ENCODE data around the gene IRAK2.

IRAK2 gene

DNA sequence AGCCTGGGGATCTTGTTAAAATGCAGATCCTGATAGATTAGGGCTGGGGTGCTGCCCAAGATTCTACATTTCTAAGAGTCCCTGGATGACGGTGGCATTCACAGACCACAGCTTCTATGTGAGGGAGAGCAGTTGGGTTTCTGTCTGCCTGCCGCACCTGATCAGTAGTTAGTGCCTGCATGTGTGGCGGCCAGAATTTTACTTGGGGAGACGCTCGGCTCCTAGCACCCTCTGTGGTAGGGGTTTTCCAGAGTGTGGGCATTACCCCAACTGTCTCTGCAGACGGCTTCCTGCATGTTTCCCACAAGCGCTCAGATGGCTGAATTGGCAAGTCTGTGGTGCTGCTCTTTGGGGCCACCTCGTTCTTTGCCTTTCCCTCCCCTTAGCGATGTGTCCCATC lies 119.8 kb downstream of the IRAK2 start:
- DNase-seq (ENCODE audit: low read depth) = peak; percentile 18

DNA sequence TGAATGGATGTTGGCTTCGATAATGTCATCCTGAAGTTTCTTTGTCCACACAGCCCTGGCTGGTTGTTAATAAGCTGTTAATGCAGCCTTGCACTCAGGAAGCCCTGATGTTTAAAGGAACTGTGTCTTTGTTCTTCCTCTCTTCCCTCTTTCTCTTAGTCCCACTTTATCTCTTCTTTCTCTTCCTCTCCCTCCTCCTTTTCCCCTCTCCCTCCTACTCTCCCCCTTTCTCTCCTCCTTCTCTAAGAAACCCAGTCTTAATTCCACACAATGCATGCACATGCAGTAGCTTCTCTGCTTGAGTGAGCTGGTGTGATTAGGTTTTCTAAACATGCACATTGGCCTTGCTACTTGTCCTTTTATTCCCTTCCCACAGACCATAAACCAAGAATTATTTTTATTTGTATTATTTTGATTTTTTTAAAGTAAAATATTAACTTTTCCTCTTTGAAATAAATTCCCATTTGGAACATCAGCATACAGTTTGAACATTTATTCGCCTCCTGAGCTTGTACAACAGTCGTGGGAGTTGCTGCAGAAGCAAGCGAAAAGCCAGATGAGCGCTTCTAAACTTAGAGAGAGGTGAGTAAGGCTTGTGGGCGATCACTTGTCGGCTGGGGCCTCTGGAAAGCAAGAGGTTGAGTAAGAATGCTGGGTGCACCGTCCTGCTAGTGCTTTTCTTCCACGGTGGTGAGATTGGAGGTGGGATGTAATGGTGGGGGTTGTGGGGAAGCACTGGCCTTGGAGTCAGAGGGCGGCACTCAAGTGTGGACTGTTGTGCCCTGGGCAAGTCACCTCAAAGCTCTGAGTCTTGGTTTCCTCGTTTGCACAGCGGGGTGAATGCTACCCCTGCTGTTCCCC lies 120.8 kb downstream of the IRAK2 start:
- DNase-seq (ENCODE audit: low read depth) = no peak

DNA sequence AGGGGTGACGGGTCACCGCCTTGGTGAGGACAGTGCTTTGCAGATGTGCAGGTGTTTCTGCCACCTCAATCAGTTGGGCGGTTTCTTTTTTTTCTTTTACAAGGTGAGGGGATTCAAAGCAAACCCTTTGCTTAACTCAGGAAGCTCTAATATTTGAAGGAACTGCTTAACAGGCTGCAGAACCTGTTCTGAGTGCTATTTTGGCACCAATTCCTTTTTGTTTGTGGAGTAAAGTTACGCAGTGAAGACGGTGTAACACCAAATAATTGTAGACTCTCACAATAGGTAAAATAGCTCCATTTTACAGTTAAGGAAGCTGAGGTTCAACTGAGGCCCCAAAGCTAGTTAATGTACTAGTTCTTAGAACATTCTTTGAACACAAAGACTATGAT lies 121.4 kb downstream of the IRAK2 start:
- no peak for DNase-seq (ENCODE audit: low read depth)

GRCh38 chr3:10286596-10287295 lies 122.0 kb downstream of the IRAK2 start:
- no peak for DNase-seq (ENCODE audit: low read depth)

GRCh38 chr3:10287936-10288574 lies 123.3 kb downstream of the IRAK2 start:
- no peak for DNase-seq (ENCODE audit: low read depth)

DNA sequence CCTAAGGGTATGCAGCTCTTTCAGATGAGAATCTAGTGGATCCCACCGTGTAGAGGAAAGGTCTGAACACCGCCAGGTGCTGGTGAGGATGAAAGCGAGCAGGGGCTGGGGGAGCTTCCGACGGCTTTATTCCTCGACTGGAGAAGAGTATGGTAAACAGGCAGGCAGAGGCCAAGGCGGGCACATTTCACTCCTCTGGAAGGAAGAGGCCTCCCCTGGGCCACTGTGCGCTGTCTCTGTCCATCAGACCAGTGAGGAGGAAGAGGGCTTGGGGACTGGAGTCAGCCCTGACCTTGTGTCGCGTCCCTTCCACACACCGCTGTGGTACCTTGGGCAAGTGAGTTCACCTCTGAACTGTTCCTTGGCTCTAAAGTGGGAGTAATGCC lies 123.8 kb downstream of the IRAK2 start:
- no peak for DNase-seq (ENCODE audit: low read depth)

GRCh38 chr3:10289077-10289476 lies 124.4 kb downstream of the IRAK2 start:
- DNase-seq (ENCODE audit: low read depth) = no peak

DNA sequence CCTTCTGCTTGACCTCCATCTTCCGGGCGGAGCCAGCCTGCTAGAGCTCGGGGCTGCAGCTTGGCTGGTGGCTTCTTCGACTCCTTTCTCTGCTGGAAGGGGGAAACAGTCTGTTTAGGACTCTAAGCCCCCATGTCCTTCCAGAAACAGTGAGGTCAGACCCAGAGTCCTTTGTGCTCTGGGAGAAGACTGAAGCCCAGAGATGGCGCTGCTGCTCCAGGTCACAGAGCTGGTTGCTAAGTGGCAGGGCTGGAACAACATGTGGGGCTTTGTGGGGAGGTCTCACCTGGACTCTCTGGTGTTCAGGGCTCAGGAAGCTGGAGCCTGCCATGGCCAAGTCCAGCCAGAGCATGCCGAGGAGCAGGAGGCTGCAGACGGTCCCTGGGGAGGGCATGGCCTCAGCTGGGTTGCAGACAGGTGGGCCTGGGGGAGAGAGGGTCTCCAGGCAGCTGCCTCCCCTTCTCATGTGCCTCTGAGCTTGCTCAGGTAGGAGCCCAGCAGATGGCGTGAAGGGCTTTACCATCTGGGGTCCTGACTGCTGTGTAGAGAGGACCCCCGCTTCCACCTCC lies 125.2 kb downstream of the IRAK2 start:
- DNase-seq (ENCODE audit: low read depth) = no peak

- no peak for DNase-seq (ENCODE audit: low read depth)
These were observed 125.9 kb downstream of the IRAK2 start for GRCh38 chr3:10290481-10291176.

- no peak for DNase-seq (ENCODE audit: low read depth)
These were observed 126.9 kb downstream of the IRAK2 start for GRCh38 chr3:10291641-10292040.

GRCh38 chr3:10292505-10293419 lies 128.0 kb downstream of the IRAK2 start, which contains the start of gene GHRL:
GHRL (minus strand) TSS chr3:10292947; CDS start chr3:10290180, 2,767 bp downstream.
- DNase-seq (ENCODE audit: low read depth) = no peak
